Prostate gland (tissue), 2 donors: ENCODE measurements around the gene RPL18. TPM values are rescaled to one million over a fixed set of nuclear protein-coding genes. Genes with fewer than 3 reads are reported as not detected.
"Not testable (repeated sequence)": the region's sequence is repeated elsewhere in the genome, so short reads cannot be mapped to it uniquely, and the experiment has no call there.

ENCODE experiments used
- DNase-seq: peaks from one replicate; pipeline ENCODE4 v3.0.0-alpha.2; 2019; ENCODE audit warnings: low spot score
- H3K27ac ChIP-seq, 2 donors: fragments of 200-600 bp; sonication (generic); 2 replicates each; pipeline ENCODE4 v1.5.1; 2017 to 2019
- H3K27me3 ChIP-seq: fragments of 200-600 bp; sonication (generic); replicated peaks from 2 replicates; pipeline ENCODE4 v1.5.1; 2019; ENCODE audit not compliant: insufficient read depth
- H3K36me3 ChIP-seq, 2 donors: fragments of 200-600 bp; sonication (generic); 1 replicate in 1 of 2; 2 replicates in 1 of 2; pipeline versions ENCODE4 v1.5.1 to v1.8.1; 2017 to 2019
- H3K4me1 ChIP-seq: fragments of 200-600 bp; sonication (generic); replicated peaks from 2 replicates; pipeline ENCODE4 v1.5.1; 2019
- H3K4me3 ChIP-seq, 2 donors: fragments of 200-600 bp; sonication (generic); 2 replicates each; pipeline ENCODE4 v1.5.1; 2017 to 2019
- H3K9me3 ChIP-seq: fragments of 200-600 bp; sonication (generic); 2 replicates; pipeline ENCODE4 v1.5.1; 2017
- CTCF ChIP-seq, 4 experiments: fragments of 200-600 bp in 2 of 4; fragments of 450-650 bp in 2 of 4; sonication (generic) in 2 of 4; IDR thresholded peaks; 1 replicate in 3 of 4; 2 replicates in 1 of 4; pipeline ENCODE4 v1.5.1; 2016 to 2019; ENCODE audit warnings: antibody characterized with exemption in 4 of 4, mild to moderate bottlenecking in 2 of 4, moderate library complexity in 2 of 4
- POLR2A ChIP-seq: fragments of 450-650 bp; IDR thresholded peaks from one replicate; pipeline ENCODE4 v1.6.1; 2016; ENCODE audit warnings: antibody characterized with exemption, mild to moderate bottlenecking
- POLR2AphosphoS5 ChIP-seq: sonication (generic); formaldehyde crosslinking; IDR thresholded peaks from one replicate; pipeline ENCODE4 v1.6.1; 2017; ENCODE audit warnings: antibody characterized with exemption
- WGBS: methylation state at CpG from one replicate; pipeline ENCODE4 v1.1.5; 2018; 5-methylcytosine and 5-hydroxymethylcytosine counted together
- intact Hi-C: fragments of 100-400 bp; cut with DNase I; formaldehyde crosslinking; loops from one replicate; pipeline ENCODE4 v1.14.2; 2022
- total RNA-seq, 2 donors: library from RNA; depleted of rRNA; stranded (reverse); fragments of >200 nt; gene quantifications; one replicate each; pipeline ENCODE4 v1.1.0, GENCODE V29; 2016

The RPL18 gene
- total RNA-seq, 2 donors from 2014 or later: 2,096 to 3,914 TPM

GRCh38 chr19:48663667-48664066 lies 44.7 kb upstream of the RPL18 start:
- no peak for DNase-seq
- 98% methylated on average over 4 of the region's 4 CpGs for WGBS
- H3K4me3 ChIP-seq: no peak overlapping the region
- intact Hi-C loops: no loop called here
- no peaks in the 10 kb centered on the region for H3K36me3 ChIP-seq
- no peaks in the 10 kb centered on the region for H3K4me1 ChIP-seq
- no peaks in the 10 kb centered on the region for H3K9me3 ChIP-seq
- no peak overlapping the region for H3K27ac ChIP-seq
- TF ChIP-seq POLR2AphosphoS5: no peak
- no peak for TF ChIP-seq POLR2A
- TF ChIP-seq CTCF (IDR thresholded peaks at IDR 0.05): no peak
- H3K27me3 ChIP-seq: no peaks in the 10 kb centered on the region

GRCh38 chr19:48661711-48662090 lies 42.7 kb upstream of the RPL18 start:
- WGBS: 96% methylated on average over 30 of the region's 50 CpGs
- no peak for DNase-seq
- H3K9me3 ChIP-seq: no peaks in the 10 kb centered on the region
- H3K4me1 ChIP-seq: no peaks in the 10 kb centered on the region
- no peaks in the 10 kb centered on the region for H3K36me3 ChIP-seq
- H3K27me3 ChIP-seq: no peaks in the 10 kb centered on the region
- TF ChIP-seq POLR2AphosphoS5: no peak
- TF ChIP-seq CTCF (IDR thresholded peaks at IDR 0.05): no peak
- no peak for TF ChIP-seq POLR2A
- intact Hi-C loops: no loop called here
- H3K27ac ChIP-seq: no peak overlapping the region
- H3K4me3 ChIP-seq: no peak overlapping the region

- no peak for TF ChIP-seq POLR2A
- peak; percentile 63 for TF ChIP-seq POLR2AphosphoS5
- no peaks in the 10 kb centered on the region for H3K36me3 ChIP-seq
- WGBS: 64% methylated on average over 35 of the region's 35 CpGs
- H3K4me1 ChIP-seq: no peaks in the 10 kb centered on the region
- DNase-seq: peak; percentile 51
- intact Hi-C loops: no loop called here
- no peak overlapping the region for H3K4me3 ChIP-seq
- no peaks in the 10 kb centered on the region for H3K27me3 ChIP-seq
- no peak overlapping the region for H3K27ac ChIP-seq
- H3K9me3 ChIP-seq: no peaks in the 10 kb centered on the region
Observed at GRCh38 chr19:48660852-48661710, 42.1 kb upstream of the RPL18 start.

GRCh38 chr19:48659768-48660167 lies 40.8 kb upstream of the RPL18 start:
- Histone ChIP-seq H3K27ac (no peak overlapping the region), H3K9me3 (no peaks in the 10 kb centered on the region), H3K36me3 (no peaks in the 10 kb centered on the region), H3K4me1 (no peaks in the 10 kb centered on the region), H3K4me3 (no peak overlapping the region), H3K27me3 (no peaks in the 10 kb centered on the region)
- no peak for DNase-seq
- TF ChIP-seq CTCF (IDR thresholded peaks at IDR 0.05): no peak
- TF ChIP-seq POLR2AphosphoS5: no peak
- no peak for TF ChIP-seq POLR2A
- 76% methylated on average over 5 of the region's 5 CpGs for WGBS
- intact Hi-C loops: no loop called here

- TF ChIP-seq CTCF (IDR thresholded peaks at IDR 0.05) (no peak), POLR2A (no peak), POLR2AphosphoS5 (no peak)
- H3K4me1 ChIP-seq: no peaks in the 10 kb centered on the region
- no peak overlapping the region for H3K4me3 ChIP-seq
- intact Hi-C loops: no loop called here
- no peaks in the 10 kb centered on the region for H3K9me3 ChIP-seq
- DNase-seq: no peak
- 96% methylated on average over 6 of the region's 6 CpGs for WGBS
- H3K36me3 ChIP-seq: no peaks in the 10 kb centered on the region
- no peak overlapping the region for H3K27ac ChIP-seq
- H3K27me3 ChIP-seq: no peaks in the 10 kb centered on the region
Observed at GRCh38 chr19:48658483-48658882, 39.5 kb upstream of the RPL18 start.

- H3K36me3 ChIP-seq, H3K27ac ChIP-seq, H3K4me3 ChIP-seq, DNase-seq, H3K27me3 ChIP-seq, intact Hi-C loops, H3K4me1 ChIP-seq, H3K9me3 ChIP-seq: not testable (repeated sequence)
- WGBS: 92% methylated on average over 5 of the region's 5 CpGs
Observed at GRCh38 chr19:48657828-48658227, 38.9 kb upstream of the RPL18 start.
